K562 (cell line): ENCODE measurements around the gene NTN3. TPM values are rescaled to one million over a fixed set of nuclear protein-coding genes. Genes with fewer than 3 reads are reported as not detected.
A peak's percentile ranks its signal among the peaks of the same experiment; 100 is the strongest.

Source experiments
- ATAC-seq: fragments of 200-7000 bp; cut with Tn5 transposase; 3 replicates; pipeline ENCODE4 v1.9.1; 2020; ENCODE audit warnings: moderate library complexity
- BruUV-seq: library from RNA; stranded (reverse); fragments of 400-500 nt; replicated peaks from 2 replicates; lab custom pipeline; 2021; lab: Mats Ljungman, UMichigan
- CTCF ChIA-PET: fragments of 300-600 bp; formaldehyde crosslinking; extraction: SDS; loops from one replicate; lab custom pipeline; 2021; ENCODE audit warnings: low intra/inter-chr PET ratio; lab: Yijun Ruan, JAX
- POLR2A ChIA-PET: fragments of 300-600, 350-650 bp; sonication (Branson Sonifier 250); formaldehyde crosslinking; extraction: SDS; loops from one replicate; lab custom pipeline; 2021; ENCODE audit warnings: antibody characterized with exemption, inconsistent platforms; lab: Yijun Ruan, JAX
- DNase-seq, 4 experiments: peaks; one replicate each; pipeline versions ENCODE4 v3.0.0 to v3.0.0-alpha.2; 2011 to 2018; ENCODE audit warnings: low spot score in 3 of 4, mixed read lengths in 3 of 4; ENCODE audit errors: extremely low read depth in 1 of 4
- FAIRE-seq: peaks from 2 replicates; lab custom pipeline; 2011; peaks lifted over from hg19 to GRCh38; lab: Jason Lieb, UNC
- H2AFZ ChIP-seq: 2 replicates; pipeline ENCODE4 v1.6.0; 2011; ENCODE audit warnings: low read depth, low read length, control low read depth, inconsistent platforms
- H3K27ac ChIP-seq: fragments of 200-600 bp; 3 replicates; pipeline ENCODE4 v1.8.0; 2011; ENCODE audit warnings: low read depth, mild to moderate bottlenecking, control low read depth, inconsistent platforms, low read length, moderate library complexity, mixed read lengths; ENCODE audit errors: extremely low read depth
- H3K27me3 ChIP-seq, 2 experiments: fragments of 300-600 bp in 1 of 2; 2 replicates in 1 of 2; 3 replicates in 1 of 2; pipeline versions ENCODE4 v1.6.0 to v1.8.0; 2011; ENCODE audit warnings: inconsistent platforms in 2 of 2, low read length in 2 of 2, mild to moderate bottlenecking in 1 of 2, mixed read lengths in 1 of 2, moderate library complexity in 1 of 2; ENCODE audit not compliant: control insufficient read depth in 2 of 2, insufficient read depth in 2 of 2
- H3K36me3 ChIP-seq: fragments of 300-600 bp; 3 replicates; pipeline ENCODE4 v1.8.0; 2011; ENCODE audit warnings: mild to moderate bottlenecking, low read length, inconsistent platforms; ENCODE audit not compliant: control insufficient read depth, insufficient read depth
- H3K4me1 ChIP-seq, 2 experiments: fragments of 200-600 bp in 1 of 2; replicated peaks in 1 of 2; 2 replicates in 1 of 2; 3 replicates in 1 of 2; pipeline versions ENCODE4 v1.5.1 to v1.8.0; 2011; ENCODE audit warnings: inconsistent platforms in 2 of 2, low read length in 2 of 2, mild to moderate bottlenecking in 1 of 2, mixed read lengths in 1 of 2, moderate library complexity in 1 of 2; ENCODE audit not compliant: control insufficient read depth in 2 of 2, insufficient read depth in 2 of 2
- H3K4me2 ChIP-seq: 2 replicates; pipeline ENCODE4 v1.6.1; 2011; ENCODE audit warnings: low read length, control low read depth, inconsistent platforms, mixed read lengths; ENCODE audit not compliant: insufficient read depth
- H3K4me3 ChIP-seq: fragments of 200-600 bp; sonication (generic), shearing (Covaris generic); 2 replicates; pipeline ENCODE4 v1.5.1; 2016; ENCODE audit warnings: control low read depth, inconsistent platforms
- H3K79me2 ChIP-seq: fragments of 200-600 bp; 3 replicates; pipeline ENCODE4 v1.8.0; 2011; ENCODE audit warnings: low read length, inconsistent platforms; ENCODE audit not compliant: control insufficient read depth, insufficient read depth
- H3K9ac ChIP-seq, 2 experiments: 2 replicates each; pipeline versions ENCODE4 v1.6.0 to v1.6.1; 2011; ENCODE audit warnings: low read depth in 2 of 2, low read length in 2 of 2, control low read depth in 1 of 2, inconsistent platforms in 1 of 2, mild to moderate bottlenecking in 1 of 2, mixed read lengths in 1 of 2; ENCODE audit not compliant: insufficient read depth in 1 of 2
- H3K9me1 ChIP-seq: one replicate; pipeline ENCODE4 v1.6.0; 2011; ENCODE audit warnings: inconsistent platforms, mild to moderate bottlenecking, low read length, moderate library complexity; ENCODE audit not compliant: control insufficient read depth, insufficient read depth
- H3K9me3 ChIP-seq: replicated peaks from 2 replicates; pipeline ENCODE4 v1.5.1; 2011; ENCODE audit warnings: low read depth, low read length, inconsistent platforms; ENCODE audit not compliant: control insufficient read depth, insufficient read depth
- H4K20me1 ChIP-seq: replicated peaks from 2 replicates; pipeline ENCODE4 v1.6.1; 2011; ENCODE audit warnings: low read length, inconsistent platforms, mixed read lengths; ENCODE audit not compliant: control insufficient read depth, insufficient read depth
- BCLAF1 ChIP-seq, 2 experiments: fragments of 450-650 bp in 1 of 2; IDR thresholded peaks; 2 replicates each; pipeline ENCODE4 v1.6.1; 2011 to 2017; ENCODE audit warnings: low read depth in 2 of 2, antibody characterized with exemption in 1 of 2, borderline replicate concordance in 1 of 2, low read length in 1 of 2, mild to moderate bottlenecking in 1 of 2, mixed read lengths in 1 of 2; ENCODE audit not compliant: control insufficient read depth in 1 of 2
- CUX1 ChIP-seq: fragments of 200-800 bp; sonication (Bioruptor generic); IDR thresholded peaks from 2 replicates; pipeline ENCODE4 v1.6.1; 2016; ENCODE audit warnings: missing genetic modification characterization, missing compliant biosample characterization
- ETS2 ChIP-seq: IDR thresholded peaks from 2 replicates; pipeline ENCODE4 v1.6.1; 2016; ENCODE audit warnings: borderline replicate concordance, missing genetic modification characterization, mild to moderate bottlenecking, moderate library complexity, missing compliant biosample characterization; ENCODE audit not compliant: poor library complexity, severe bottlenecking
- GATAD2B ChIP-seq: fragments of 450-650 bp; IDR thresholded peaks from 2 replicates; pipeline ENCODE4 v1.6.1; 2017; ENCODE audit warnings: mild to moderate bottlenecking, borderline replicate concordance
- IFI16 ChIP-seq: fragments of 250-450 bp; sonication (Bioruptor Pico); IDR thresholded peaks from 2 replicates; pipeline ENCODE4 v2.1.2; 2022; ENCODE audit warnings: mild to moderate bottlenecking, inconsistent platforms
- NFE2L1 ChIP-seq: fragments of 450-650 bp; IDR thresholded peaks from 2 replicates; pipeline ENCODE4 v1.6.1; 2016; ENCODE audit warnings: missing genetic modification characterization, low read depth, mild to moderate bottlenecking, missing compliant biosample characterization, moderate library complexity, borderline replicate concordance
- POLR2G ChIP-seq: fragments of 200-400 bp; formaldehyde crosslinking; IDR thresholded peaks from 2 replicates; pipeline ENCODE4 v1.6.1; 2017; ENCODE audit warnings: low read depth, mild to moderate bottlenecking, antibody characterized with exemption, low read length, moderate library complexity
- SNIP1 ChIP-seq: fragments of 450-650 bp; IDR thresholded peaks from 2 replicates; pipeline ENCODE4 v1.7.1; 2017; ENCODE audit warnings: low read depth, mild to moderate bottlenecking
- STAT5B ChIP-seq: fragments of 250-450 bp; sonication (Bioruptor Pico); IDR thresholded peaks from 2 replicates; pipeline ENCODE4 v1.8.0; 2021; ENCODE audit warnings: mild to moderate bottlenecking, inconsistent platforms
- THRAP3 ChIP-seq: fragments of 450-650 bp; IDR thresholded peaks from 2 replicates; pipeline ENCODE4 v1.6.1; 2016; ENCODE audit warnings: mild to moderate bottlenecking, inconsistent platforms, borderline replicate concordance
- ZBTB1 ChIP-seq: sonication (generic); formaldehyde crosslinking; IDR thresholded peaks from 2 replicates; pipeline ENCODE4 v1.8.1; 2023; ENCODE audit warnings: missing genetic modification reagents, low read depth, mild to moderate bottlenecking, borderline replicate concordance
- WGBS: fragments of 100-300 bp; shearing (Covaris generic); methylation state at CpG from one replicate; pipeline ENCODE4 v1.1.6; 2016; ENCODE audit warnings: low coverage, mixed read lengths; ENCODE audit not compliant: insufficient coverage; ENCODE audit errors: missing lambda C conversion rate; 5-methylcytosine and 5-hydroxymethylcytosine counted together
- in situ Hi-C: fragments of 300-500 bp; cut with MboI; formaldehyde crosslinking; loops from 4 replicates; pipeline ENCODE4 v1.15.0; 2018; ENCODE audit warnings: inconsistent platforms, mixed read lengths
- intact Hi-C: fragments of 100-400 bp; cut with micrococcal nuclease; formaldehyde crosslinking; loops from 2 replicates; pipeline ENCODE4 v1.14.2; 2022
- polyA plus RNA-seq, 8 experiments: library from polyadenylated mRNA; depleted of rRNA in 4 of 8; stranded (reverse) in 5 of 8; unstranded in 3 of 8; fragments of >200 nt; fragmentation: Nextera tagmentation in 2 of 8; fragmentation: Illumina TruSeq in 1 of 8; extraction: Ambion mirVana in 2 of 8; extraction: Trizol in 1 of 8; gene quantifications; 2 replicates each; pipeline versions ENCODE4 v1.2.1 to v1.2.3, GENCODE V29; 2011 to 2014; ENCODE audit warnings: inconsistent platforms in 1 of 8, missing spikeins in 1 of 8
- total RNA-seq, 7 experiments: library from RNA; depleted of rRNA in 6 of 7; stranded (reverse); fragments of >200 nt in 6 of 7; fragmentation: Illumina TruSeq in 2 of 7; extraction: Trizol in 2 of 7; gene quantifications; 2 replicates each; pipeline versions ENCODE4 v1.2.1 to v1.2.3, GENCODE V29; 2011 to 2021; ENCODE audit warnings: low replicate concordance in 1 of 7

NTN3 gene
- total and polyA plus RNA-seq, 9 of the 15 experiments (the other 6 are each of a cell fraction or from before 2014, with no cell fraction given): not detected

- no peaks in the 10 kb centered on the region for H4K20me1 ChIP-seq
- no peaks in the 10 kb centered on the region for H3K36me3 ChIP-seq
- H3K27me3 ChIP-seq: no peaks in the 10 kb centered on the region
- no peak overlapping the region for H3K4me2 ChIP-seq
- ChIA-PET CTCF (interaction anchor here (2.1 kb wide), 1 partner anchor 84 kb away, joined by 12 read pairs; the partner anchor contains the start of gene ABCA3), POLR2A (no interaction called here)
- peaks cover 17 to 23% of the 10 kb centered on the region in 2 experiments; a peak in 4 of 5 replicates for H3K4me1 ChIP-seq
- no peak overlapping the region for H3K4me3 ChIP-seq
- peak overlapping the region in 1 of 2 experiments; percentile 60; a peak in 2 of 4 replicates for H3K9ac ChIP-seq
- in situ Hi-C loops: no loop called here
- BruUV-seq: no TSS peak
- peaks cover 13% of the 10 kb centered on the region for H3K79me2 ChIP-seq
- DNase-seq (no peak), FAIRE-seq (no peak), ATAC-seq (no peak)
- WGBS: 63% methylated on average over 21 of the region's 25 CpGs
- no peak overlapping the region for H2AFZ ChIP-seq
- no peaks in the 10 kb centered on the region for H3K9me3 ChIP-seq
- no peak overlapping the region for H3K27ac ChIP-seq
- intact Hi-C loops: no loop called here
- H3K9me1 ChIP-seq: no peaks in the 10 kb centered on the region
- no peak for TF ChIP-seq CUX1 (CRISPR knock-in tag)
- TF ChIP-seq BCLAF1 (IDR thresholded peaks at IDR 0.05; ENCODE audit: borderline replicate concordance in 1 of 2, control insufficient read depth in 1 of 2, low read depth in 2 of 2, low read length in 1 of 2): no peak
- TF ChIP-seq POLR2G: no peak; the same call in 1 of the 2 replicates
- no peak for TF ChIP-seq GATAD2B
- TF ChIP-seq ZBTB1: no peak
- no peak for TF ChIP-seq NFE2L1 (tag)
- no peak for TF ChIP-seq STAT5B (CRISPR knock-in tag)
- no peak for TF ChIP-seq ETS2 (tag)
- no peak for TF ChIP-seq SNIP1
- TF ChIP-seq IFI16 (CRISPR knock-in tag): no peak
- no peak for TF ChIP-seq THRAP3
These were observed 46.8 kb upstream of the NTN3 start for GRCh38 chr16:2424061-2425007.
